Right lung (tissue), 5 donors: ENCODE measurements around the gene STK32C. TPM values are rescaled to one million over a fixed set of nuclear protein-coding genes. Genes with fewer than 3 reads are reported as not detected.
"Not testable (repeated sequence)": the region's sequence is repeated elsewhere in the genome, so short reads cannot be mapped to it uniquely, and the experiment has no call there.

Experiments used
- DNase-seq, 2 donors: peaks; one replicate each; pipeline ENCODE4 v3.0.0-alpha.2; 2013
- polyA plus RNA-seq, 5 donors: library from polyadenylated mRNA; unstranded; fragments of 120-200 nt; gene quantifications; one replicate each; pipeline versions ENCODE4 v1.2.1 to v1.2.3, GENCODE V29; 2013; ENCODE audit warnings: inconsistent platforms in 1 of 5, low replicate concordance in 1 of 5; ENCODE audit not compliant: insufficient read length in 5 of 5, insufficient read depth in 1 of 5

Gene STK32C
- polyA plus RNA-seq, 5 donors = 8.6 to 14.1 (median 10.5) TPM

DNA sequence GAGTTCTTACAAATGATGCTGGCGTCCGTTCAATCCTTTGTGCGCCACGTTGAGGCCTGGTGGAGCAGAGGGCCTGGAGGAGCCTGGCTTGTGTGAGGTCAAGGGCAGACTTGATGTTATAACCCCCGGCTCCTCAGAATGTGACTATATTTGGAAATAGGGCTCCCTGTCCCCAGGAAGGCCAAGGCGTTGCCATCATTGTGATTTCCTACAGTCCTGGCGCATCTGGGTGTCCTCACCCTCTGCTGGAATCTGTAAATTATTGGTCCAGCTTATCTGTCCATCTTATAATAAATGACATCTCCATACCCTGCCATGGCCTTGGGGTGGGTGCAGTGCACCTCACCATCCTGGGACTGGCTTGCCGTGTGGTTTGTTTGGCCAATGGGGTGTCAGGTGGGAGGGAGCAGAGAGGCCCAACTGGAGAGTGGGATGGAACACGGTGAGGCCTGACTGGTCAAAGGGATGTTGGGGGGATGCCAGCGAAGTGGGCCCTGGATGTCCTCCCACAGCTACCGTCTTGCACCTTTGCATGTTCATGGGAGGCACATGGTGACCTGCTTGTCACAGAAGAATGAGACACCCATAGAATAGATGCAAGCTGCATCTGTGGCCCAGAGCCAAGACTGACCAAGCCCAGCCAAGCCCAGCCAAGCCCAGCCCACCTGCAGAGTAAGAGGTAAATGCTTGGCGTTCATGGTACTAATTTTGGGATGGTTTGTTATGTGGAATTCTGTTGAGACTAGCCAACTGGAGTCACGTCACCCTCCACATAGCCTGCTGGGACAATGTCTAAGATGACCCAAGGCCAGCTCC, 13.1 kb upstream of the STK32C start:
- no peak for DNase-seq

DNA sequence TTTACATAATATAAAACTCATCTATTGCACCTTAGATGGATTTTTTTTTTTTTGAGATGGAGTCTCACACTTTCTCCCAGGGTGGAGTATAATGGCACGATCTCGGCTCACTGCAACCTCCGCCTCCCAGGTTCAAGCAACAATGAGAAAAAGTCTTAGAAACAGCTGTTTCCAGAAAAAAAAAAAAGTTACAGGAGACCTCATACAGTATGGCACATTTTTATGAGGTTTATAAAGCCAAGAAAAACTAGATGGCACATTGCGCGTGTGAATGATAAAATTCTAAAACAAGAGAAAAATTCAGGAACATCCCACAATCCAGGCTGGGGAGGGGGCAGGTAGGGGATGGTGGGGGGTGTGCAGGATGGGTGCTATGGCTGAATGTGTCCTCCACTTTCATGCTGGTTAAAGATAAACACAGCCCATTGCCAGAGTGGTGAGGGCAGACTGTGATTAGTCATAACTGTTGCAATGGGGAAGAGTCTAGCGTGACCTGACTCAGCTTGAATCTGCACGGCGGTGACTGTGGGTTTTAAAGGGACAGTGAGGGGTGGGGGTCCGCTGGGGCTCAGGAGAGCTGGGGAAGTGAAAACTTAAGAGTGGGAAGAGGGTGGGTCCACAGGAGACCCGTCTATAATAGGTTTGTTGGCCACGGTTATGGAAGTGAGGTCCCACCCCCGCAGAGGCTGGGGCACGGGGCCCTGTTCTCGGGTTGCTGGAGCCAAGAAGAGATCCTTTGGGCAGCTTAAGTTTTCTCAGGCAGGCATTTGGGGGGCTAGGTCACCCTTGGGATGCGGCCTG, 12.3 kb upstream of the STK32C start:
- no peak for DNase-seq

DNA sequence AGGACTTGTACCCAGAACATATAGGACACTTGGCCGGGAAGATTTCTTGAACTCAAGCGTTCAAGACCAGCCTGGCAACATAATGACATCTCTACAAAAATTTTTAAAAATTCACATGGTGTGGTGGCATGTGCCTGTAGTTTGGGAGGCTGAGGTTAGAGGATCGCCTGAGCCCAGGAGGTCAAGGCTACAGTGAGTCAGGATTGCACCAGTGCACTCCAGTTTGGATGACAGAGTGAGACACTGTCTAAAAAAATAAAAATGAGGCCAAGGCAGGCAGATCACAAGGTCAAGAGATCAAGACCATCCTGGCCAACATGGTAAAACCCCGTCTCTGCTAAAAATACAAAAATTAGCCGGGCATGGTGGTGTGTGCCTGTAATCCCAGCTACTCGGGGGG, 9.7 kb upstream of the STK32C start:
- not testable (repeated sequence) for DNase-seq

DNA sequence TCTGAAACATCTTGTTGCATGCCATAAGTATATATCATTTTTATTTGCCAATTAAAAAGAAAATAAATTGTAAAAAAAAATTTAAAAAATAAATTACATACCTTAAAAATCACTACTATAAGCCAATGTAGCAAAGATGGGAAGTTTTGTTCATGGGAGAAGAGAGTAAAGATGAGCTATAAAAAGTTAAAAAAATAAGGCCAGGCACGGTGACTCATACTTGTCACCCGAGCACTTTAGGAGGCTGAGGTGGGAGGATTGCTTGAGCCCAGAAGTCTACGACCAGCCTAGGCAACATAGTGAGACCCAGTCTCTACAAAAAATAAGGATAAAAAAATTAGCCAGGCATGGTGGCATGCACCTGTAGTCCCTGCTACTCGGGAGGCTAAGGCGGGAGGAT, 8.4 kb upstream of the STK32C start:
- no peak for DNase-seq

DNA sequence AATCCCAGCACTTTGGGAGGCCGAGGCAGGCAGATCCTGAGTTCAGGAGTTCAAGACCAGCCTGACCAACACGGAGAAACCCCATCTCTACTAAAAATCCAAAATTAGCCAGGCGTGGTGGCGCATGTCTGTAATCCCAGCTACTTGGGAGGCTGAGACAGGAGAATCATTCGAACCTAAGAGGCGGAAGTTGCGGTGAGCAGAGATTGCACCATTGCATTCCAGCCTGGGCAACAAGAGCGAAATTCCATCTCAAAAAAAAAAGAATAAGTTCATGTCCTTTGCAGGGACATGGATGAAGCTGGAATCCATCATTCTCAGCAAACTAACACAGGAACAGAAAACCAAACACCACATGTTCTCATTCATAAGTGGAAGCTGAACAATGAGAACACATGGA, 7.1 kb upstream of the STK32C start:
- DNase-seq = not testable (repeated sequence)

DNA sequence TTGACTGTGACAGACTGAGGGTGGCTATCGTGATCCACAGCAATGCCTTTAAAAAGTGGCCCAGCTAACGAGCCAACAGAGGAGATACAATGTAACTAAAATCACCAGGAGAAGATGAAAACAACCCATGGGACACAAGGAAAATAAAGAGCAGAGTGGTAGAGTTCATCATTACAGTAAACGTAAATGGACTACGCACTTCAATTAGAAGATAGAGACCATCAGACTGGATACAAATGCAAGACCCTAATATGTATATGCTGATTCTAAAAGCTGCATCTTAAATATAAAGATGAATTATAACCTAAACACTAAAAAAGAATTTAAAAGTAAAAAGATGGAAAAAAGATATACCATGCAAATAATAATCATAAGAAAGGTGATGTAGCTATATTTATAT, 6.6 kb upstream of the STK32C start:
- no peak for DNase-seq

DNA sequence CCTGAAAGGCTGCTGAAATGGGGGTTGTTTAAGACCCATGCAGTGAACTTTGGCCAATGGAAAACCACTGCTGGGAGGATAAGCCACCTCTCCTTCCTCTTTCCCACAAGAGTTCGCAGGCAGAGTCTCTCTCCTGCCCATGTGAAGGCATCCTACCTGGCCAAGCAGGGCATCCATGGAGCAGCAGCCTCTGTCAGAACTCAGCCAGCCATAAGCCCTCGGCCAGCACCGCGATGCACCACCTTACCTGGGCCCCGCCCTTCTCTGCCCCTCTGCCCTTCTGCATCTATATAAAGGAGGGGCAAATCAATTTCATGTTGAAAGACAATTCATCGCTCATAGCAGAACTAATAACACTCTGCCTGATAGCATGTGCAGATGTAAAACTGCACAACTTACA, 6.1 kb upstream of the STK32C start:
- no peak for DNase-seq

DNA sequence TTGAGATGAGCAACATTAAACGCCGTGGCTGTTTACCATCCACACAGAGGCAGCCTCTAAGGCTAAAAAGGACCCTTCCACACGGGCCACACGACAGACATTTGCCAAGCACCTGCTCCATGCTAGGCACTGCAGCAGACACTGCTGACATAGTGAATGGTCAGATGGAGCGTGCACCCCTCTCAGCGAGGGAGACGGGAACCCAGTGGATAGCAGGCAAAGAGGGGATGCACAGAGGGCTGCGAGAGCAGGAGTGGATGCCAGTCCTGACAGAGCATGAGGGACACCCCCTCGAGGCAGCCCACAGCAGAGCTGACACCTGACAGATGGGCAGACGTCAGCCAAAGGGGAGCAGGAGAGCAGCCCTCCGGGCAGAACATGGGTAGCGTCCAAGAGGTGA, 5.6 kb upstream of the STK32C start:
- DNase-seq = no peak

DNA sequence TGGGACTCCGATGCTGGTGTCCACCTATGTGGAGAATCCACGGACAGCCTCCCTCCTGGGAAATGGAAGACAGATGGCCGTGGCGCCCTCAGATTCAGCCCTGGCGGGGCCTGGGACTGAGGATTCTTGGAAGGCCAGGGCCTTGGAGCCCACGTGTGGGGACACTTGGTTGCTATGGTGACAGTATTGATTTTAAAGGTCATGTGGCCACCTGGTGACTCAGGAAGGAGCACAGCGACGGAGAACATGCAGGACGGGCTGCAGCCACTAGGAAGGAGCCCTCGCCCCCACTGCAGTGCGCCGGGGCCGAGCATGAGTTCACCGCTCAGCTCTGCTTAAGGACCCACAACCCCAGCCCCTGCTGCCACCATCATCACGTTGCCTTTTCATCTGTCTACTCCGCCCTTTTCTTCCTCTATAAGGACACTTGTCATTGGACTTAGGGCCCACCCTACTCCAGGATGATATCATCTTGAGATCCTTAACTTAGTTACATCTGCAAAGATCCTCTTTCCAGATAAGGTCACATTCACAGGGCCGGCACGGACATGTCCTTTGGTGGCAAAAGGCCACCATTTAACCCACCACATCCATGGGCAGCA, 3.7 kb upstream of the STK32C start:
- no peak for DNase-seq

DNA sequence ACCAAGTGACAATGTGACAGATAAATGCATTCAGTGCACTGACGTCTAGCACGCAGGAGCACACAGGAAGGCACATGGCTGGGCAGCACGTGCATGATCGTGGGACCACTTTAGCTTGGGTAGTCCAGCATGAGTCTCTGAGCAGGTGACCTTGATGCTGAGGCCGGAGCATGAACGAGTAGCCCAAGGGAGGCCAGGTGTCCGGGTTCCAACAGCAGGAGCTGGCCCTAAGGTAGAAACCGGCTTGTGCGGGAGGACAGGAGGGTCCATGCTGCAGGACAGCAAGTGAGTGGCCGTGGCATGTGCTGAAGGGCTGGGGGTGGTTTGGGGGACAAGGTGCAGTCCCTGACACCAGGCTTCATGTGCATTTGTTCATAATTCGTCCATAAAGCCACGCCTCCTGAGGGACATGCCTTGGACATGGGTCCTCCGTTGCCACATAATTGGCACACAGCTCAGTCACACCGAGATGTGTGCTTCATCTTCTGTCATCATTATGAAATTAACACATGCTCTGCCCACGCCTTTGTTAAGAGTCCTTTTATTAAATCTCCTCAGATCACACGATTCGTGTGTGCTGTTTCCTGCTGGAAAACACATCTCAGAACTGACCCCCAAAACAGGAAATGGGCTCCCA, 3.1 kb upstream of the STK32C start:
- DNase-seq = no peak

DNA sequence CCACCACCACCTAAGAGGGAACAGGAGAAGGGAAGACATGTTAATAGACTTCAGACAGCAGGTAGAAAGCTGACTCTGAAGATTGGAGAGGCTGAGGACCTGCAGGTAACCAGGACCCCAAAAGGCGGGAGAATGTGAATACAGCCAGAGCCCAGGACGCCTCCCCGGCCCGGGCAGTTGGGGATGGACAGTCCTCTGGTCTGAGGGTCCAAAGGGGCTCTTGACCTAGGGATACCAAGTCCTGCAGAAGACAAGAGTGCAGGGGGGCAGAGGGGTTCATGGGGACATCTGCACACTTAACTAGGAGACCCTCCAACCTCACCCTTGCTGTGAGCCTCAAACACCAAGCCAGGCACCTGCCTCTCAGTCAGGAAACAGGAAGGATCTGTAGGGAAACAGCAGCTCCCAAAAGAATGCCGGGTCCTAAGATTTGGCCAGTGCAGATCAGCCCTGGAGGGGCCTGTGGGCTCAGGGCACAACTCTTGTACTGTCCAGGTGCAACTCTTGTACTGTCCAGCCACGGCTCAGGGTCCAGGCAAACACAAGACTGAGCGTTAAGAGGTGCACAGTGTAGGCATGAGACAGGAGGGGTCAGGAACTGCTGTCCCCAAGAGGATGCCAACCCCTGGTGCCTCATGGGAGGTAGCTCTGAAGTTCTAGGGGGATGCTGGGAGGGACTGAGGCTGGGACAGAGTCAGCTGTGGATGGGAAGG, 2.3 kb upstream of the STK32C start:
- no peak for DNase-seq

DNA sequence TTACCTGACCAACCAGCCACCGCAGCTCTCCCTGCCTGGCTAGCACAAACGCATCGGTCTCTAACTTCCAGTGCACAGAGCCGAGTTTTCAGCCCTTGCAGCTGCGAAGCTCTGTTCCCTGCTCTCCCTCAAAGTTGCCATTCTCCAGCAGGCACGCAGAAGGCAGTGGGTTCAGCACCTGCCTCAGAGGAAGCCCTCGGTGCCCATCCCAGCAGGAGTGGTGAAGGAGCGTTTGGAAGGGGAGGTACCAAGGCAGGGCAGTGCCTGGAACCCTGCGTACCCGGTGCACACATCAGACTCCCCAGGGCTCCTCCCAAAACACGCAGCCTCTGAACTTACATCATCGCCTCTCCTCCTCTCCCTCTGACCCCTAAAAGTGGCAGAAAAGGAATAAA, 1.7 kb upstream of the STK32C start:
- DNase-seq = no peak

DNA sequence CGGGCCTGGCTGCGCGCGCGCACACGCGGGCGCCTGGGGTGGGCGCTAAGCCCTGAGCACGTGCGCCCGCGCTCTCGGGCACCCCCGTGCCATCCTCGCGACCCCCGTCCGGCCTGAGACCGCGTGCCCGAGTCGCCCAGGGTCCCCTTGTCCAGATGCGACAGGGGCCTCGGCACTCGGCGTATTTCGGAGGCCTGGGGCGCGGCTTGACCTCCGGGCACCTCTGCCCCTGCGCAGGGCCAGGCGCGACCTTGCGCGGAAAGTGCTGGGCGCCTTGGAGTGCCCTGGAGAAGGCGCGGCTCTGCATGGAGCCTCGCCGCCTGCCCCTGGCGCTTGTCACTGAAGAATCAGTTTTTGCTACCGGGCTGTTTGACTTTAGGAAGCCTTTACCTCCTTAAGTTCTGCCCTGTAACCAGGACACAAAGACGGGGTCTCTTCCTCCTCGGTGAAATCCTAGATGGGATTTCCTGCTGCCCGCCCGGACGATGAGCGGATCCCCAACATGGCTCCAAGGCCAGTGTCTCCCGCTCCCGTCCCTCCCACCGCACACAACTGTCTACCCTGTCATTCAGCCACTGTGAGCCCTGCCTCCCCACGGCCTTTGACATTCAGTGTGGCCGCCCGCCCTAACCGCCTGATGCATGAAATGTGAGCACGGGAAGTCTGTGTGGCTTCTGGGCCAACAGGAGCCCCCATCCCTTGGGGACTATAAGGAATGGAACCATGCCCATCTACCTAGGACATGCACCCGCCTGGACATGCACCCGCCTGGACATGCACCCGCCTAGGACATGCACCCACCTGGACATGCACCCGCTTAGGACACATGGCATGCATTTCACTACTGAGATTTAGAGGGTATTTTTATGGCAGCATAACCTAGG, 1.1 kb upstream of the STK32C start:
- no peak for DNase-seq

DNA sequence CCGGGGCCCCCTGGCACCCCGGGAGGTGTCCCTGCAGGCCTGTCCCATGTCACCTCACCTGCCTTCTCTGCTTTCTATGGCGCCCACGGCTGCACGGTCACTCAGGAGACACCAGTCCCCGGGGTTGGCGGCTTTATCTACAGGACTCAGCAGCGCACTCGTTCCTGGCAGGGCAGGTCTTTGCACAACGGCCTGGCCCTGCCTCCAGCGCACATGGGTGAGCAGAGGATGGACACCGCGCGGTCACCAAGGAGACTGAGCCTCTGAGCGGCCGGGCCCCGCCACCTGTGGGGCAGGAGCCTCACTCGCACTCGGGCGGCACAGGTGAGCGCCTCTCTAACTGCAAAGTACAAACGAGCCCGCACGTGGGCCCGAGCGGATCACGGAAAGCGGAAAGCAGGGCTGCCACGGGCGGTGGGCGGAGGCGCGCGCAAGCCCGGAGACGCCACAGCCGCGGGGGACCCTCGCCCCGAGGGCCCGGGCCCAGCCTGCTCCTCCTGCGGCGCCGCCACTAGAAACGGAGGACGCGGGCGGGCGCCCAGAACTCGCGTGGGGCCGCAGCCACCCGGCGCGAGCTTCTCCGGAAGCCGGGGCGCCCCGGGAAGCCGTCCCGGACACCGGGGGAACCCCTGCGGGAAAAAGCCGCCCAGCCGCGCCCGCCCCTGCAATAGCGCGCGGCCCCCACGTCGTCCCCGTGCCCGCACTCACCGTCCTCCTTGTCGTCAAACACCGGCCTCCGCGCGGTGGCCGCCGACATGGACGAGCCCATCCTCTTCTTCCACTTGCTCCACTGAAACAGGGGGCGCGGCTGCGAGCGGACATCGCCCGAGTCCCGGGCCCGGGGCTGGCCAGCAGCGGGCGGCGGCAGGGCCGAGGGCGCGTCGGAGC, 642 bp downstream of the STK32C start:
- no peak for DNase-seq

DNA sequence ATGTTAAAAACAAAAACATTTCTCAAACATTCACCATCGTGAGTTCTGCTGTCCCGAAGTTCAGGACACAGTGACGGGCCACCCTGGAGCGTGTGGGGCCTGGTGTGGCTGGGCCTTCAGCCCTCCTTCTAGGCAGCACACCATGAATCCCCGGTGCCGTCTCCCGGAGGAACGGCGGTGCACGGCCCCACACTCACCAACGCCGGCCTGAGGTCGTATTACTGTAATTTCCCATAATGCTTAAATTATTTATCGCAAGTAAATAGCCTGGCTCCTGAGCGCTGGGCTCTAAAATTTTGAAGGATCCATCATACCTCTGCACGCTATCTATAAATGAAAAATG, 1.4 kb downstream of the STK32C start:
- DNase-seq = no peak

DNA sequence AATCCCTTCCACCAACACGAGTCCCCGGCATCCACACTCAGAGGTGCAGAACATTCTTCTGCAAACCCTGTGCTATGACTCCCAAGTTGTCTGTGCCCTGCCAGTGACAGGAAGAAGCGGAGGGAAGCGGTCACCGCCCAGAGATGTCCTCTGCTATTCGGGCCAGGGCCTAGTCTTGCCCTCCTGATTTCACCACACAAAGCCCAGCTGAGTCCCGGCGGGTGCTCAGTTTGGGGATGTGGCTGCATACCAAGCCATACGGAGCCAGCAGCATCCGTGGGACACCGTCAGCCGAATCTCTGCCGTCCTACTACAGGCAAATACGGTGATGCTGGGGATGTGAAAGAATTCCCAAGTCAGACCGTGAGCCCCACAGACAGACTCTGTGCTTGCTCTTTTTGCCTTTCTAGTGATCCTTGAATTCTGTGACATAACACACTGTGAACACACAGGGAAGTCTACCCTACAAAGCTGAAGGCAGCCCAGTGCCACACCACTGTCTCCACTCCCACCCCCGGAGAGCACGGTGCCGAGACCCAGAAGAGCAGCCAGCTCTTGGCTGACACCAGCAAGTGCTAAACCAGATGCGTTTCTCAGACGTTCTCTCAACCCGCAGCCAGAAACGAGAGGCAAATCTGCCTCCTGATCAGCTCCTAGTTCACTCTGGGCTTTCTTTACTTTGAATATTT, 2.0 kb downstream of the STK32C start:
- DNase-seq = no peak

DNA sequence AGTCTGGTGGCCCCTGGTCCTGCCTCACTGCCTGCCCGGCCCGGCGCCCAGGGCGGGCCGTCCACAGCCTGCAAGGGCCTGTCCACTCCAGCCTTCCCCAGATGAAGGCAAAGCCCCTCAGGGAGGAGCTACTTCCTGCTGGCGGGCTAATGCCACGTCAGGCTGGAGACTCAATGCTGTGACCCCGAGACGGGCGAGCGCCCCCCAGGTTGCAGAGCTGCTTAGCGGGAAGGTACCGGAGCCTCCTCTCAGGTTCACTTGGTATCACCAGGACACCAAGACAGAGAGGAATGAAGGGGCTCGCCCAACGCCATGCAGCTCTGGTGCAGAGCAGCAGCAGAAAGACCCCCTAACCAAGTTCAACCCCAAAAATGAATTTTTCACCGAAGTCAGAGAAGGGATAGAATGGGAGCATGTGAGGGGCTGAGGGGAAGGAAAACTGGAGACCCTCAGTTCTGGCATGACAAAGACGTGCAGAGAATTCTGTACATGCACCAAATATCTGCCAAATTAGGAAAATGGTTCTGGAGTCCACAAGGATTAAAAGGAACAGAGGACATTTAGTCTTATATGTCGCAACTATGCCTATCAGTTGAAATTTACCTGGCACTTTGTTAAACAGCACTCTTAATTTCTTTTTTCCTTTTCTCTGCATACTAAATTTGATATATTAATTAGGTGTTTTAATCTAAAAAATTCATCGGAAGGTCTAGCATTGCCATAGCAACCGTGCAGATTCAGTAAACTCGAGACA, 2.8 kb downstream of the STK32C start:
- no peak for DNase-seq
